Fibroblast of lung (primary cell): ENCODE measurements around the gene CDC20B.

Experiments used
- EZH2 ChIP-seq: IDR thresholded peaks from 2 replicates; pipeline ENCODE4 v1.5.1; 2012; ENCODE audit warnings: low read length, control low read depth, mild to moderate bottlenecking; ENCODE audit errors: missing control alignments
- TF ChIP-seq, protein P1 (sequence below), 2 donors: IDR thresholded peaks in 1 of 2; conservative IDR thresholded peaks in 1 of 2; 1 replicate in 1 of 2; 2 replicates in 1 of 2; pipeline ENCODE4 v1.5.1; 2011 to 2012; ENCODE audit warnings: low read length in 2 of 2, control low read depth in 1 of 2, inconsistent platforms in 1 of 2, low read depth in 1 of 2, mild to moderate bottlenecking in 1 of 2

DNA sequence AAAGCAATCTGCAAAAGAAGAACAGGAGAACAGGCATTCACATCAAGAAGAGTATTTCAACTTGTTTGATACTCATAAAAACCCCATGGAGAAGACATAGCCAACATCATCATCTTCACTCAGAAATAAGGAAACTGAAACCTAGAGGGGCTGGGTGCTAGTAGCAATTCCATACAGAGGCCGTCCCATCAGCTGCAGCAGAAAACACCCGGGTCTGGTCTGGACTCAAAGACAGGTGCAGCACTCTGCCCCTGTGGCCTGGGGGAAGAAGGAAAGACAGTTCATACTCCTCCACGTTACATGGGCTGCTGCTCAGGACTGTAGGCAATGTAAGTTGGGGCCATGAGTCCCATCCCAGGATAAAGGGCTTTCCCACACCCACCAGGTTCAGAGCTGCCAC, 58.9 kb downstream of the CDC20B start:
- TF ChIP-seq, protein P1, sequence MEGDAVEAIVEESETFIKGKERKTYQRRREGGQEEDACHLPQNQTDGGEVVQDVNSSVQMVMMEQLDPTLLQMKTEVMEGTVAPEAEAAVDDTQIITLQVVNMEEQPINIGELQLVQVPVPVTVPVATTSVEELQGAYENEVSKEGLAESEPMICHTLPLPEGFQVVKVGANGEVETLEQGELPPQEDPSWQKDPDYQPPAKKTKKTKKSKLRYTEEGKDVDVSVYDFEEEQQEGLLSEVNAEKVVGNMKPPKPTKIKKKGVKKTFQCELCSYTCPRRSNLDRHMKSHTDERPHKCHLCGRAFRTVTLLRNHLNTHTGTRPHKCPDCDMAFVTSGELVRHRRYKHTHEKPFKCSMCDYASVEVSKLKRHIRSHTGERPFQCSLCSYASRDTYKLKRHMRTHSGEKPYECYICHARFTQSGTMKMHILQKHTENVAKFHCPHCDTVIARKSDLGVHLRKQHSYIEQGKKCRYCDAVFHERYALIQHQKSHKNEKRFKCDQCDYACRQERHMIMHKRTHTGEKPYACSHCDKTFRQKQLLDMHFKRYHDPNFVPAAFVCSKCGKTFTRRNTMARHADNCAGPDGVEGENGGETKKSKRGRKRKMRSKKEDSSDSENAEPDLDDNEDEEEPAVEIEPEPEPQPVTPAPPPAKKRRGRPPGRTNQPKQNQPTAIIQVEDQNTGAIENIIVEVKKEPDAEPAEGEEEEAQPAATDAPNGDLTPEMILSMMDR (conservative IDR thresholded peaks at IDR 0.05 in 1 of 2, IDR thresholded peaks at IDR 0.05 in 1 of 2; ENCODE audit: low read depth in 1 of 2, low read length in 2 of 2): no peak
- TF ChIP-seq EZH2: no peak
